Measurements from ENCODE around the gene AHCYL2. TPM values are rescaled to one million over a fixed set of nuclear protein-coding genes. Genes with fewer than 3 reads are reported as not detected.

Gene AHCYL2
- 10 to 100 TPM; 11.5 to 16.8 (median 13.7) TPM for total RNA-seq
- polyA plus RNA-seq, result 1 to 10 TPM; 5.1 to 8.7 TPM

DNA sequence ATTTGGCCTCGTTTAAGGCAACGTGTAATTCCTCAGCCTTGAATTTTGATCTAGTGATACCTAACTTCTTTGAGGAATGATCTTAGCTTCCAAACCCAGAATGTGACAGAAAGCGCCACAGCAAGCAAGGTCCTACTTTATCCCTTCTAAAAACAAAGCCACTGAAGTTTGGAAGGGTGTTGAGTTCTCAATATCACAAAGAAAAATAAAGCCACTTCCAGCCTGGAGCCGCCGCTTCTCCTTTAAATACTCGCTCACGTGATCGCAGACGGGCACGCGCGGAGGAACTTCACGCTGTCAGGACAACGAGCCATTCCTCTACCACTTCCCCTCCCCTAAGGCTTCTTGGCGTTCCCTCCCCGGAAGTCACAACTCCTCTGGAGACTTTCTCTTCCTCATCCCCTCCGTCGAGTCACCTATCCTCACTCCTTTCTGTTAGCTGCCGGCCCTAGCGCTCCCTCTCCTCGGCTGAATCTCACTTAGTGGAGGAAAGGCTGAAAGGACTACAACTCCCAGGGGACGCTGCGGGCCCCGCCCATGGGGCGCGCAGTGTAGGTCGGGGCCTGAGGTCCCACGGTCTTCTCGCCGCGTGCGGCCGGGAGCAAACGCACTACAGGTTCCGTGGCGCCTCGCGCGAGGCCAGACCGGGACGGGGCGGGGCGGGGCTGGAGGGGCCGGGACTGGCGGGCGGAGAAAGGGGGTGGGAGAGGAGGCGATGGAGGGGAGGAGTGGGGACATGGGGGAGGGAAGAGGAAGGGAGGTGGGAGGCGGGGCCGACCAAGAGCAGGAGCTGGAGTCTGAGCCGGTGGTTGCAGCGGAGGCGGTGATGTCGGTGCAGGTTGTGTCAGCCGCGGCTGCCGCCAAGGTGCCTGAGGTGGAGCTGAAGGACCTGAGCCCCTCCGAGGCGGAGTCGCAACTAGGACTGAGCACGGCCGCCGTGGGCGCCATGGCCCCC lies at the start of gene AHCYL2:
AHCYL2 (plus strand) TSS at position 780 of the 955 bp plus-strand sequence.
- Histone ChIP-seq H3K36me3 (no peaks in the 10 kb centered on the region), H3K4me3 (peak within 1 kb of the TSS; percentile 59 to 97 (median 90)), H3K27me3 (no peaks in the 10 kb centered on the region), H3K4me1 (peaks cover 4 to 25% (median 22%) of the 10 kb centered on the region in 3 donors), H3K9me3 (no peaks in the 10 kb centered on the region), H3K27ac (peak within 1 kb of the TSS; percentile 91 to 97 (median 94))
- WGBS, 2 donors, result 1% methylated on average over 46 to 63 of the region's 63 CpGs
- intact Hi-C loops (cut with DNase I), result no loop called here
- no peak for FAIRE-seq
- DNase-seq, result peak; percentile 98 to 99 (median 98)
- peak; percentile 91 to 98 (median 93) for ATAC-seq
- TF ChIP-seq CTCF (IDR thresholded peaks at IDR 0.05), result no peak

GRCh38 chr7:129176916-129177710 lies 47.7 kb upstream of the AHCYL2 start:
- ATAC-seq (no peak), FAIRE-seq (no peak), DNase-seq (no peak)
- Histone ChIP-seq H3K36me3 (no peaks in the 10 kb centered on the region), H3K27me3 (no peaks in the 10 kb centered on the region), H3K9me3 (no peaks in the 10 kb centered on the region), H3K27ac (no peak overlapping the region), H3K4me3 (no peak overlapping the region), H3K4me1 (no peaks in the 10 kb centered on the region)
- no peak for TF ChIP-seq CTCF (IDR thresholded peaks at IDR 0.05)
- intact Hi-C loops (cut with DNase I), result no loop called here
- WGBS, 2 donors, result 57 to 64% methylated on average over 11 of the region's 11 CpGs

- no peak for TF ChIP-seq CTCF (IDR thresholded peaks at IDR 0.05)
- H3K4me1 ChIP-seq, result peaks cover 0 to 4% (median 0%) of the 10 kb centered on the region in 3 donors
- ATAC-seq (no peak), DNase-seq (no peak), FAIRE-seq (no peak)
- WGBS, 2 donors, result 76 to 82% methylated on average over 6 of the region's 6 CpGs
- H3K27ac ChIP-seq, result no peak overlapping the region
- no peaks in the 10 kb centered on the region for H3K27me3 ChIP-seq
- no peaks in the 10 kb centered on the region for H3K36me3 ChIP-seq
- intact Hi-C loops (cut with DNase I), result no loop called here
- H3K4me3 ChIP-seq, result no peak overlapping the region
- no peaks in the 10 kb centered on the region for H3K9me3 ChIP-seq
Observed at GRCh38 chr7:129184981-129185670, 39.7 kb upstream of the AHCYL2 start.

- Histone ChIP-seq H3K27ac (no peak overlapping the region), H3K27me3 (no peaks in the 10 kb centered on the region), H3K36me3 (no peaks in the 10 kb centered on the region), H3K4me3 (no peak overlapping the region), H3K9me3 (no peaks in the 10 kb centered on the region), H3K4me1 (peaks cover 0 to 4% (median 0%) of the 10 kb centered on the region in 3 donors)
- WGBS, 2 donors, result 77 to 89% methylated on average over 6 of the region's 6 CpGs
- intact Hi-C loops (cut with DNase I), result no loop called here
- DNase-seq, result no peak
- ATAC-seq, result no peak
- FAIRE-seq, result no peak
- TF ChIP-seq CTCF (IDR thresholded peaks at IDR 0.05), result no peak
Observed at GRCh38 chr7:129186749-129187260, 38.0 kb upstream of the AHCYL2 start.
